Measurements from ENCODE around the gene BEND6. TPM values are rescaled to one million over a fixed set of nuclear protein-coding genes. Genes with fewer than 3 reads are reported as not detected.

The BEND6 gene
- total and polyA plus RNA-seq, 2 of the 8 experiments (the other 6 are each of a cell fraction or from before 2014, with no cell fraction given): 0.71 to 2.1 TPM

DNA sequence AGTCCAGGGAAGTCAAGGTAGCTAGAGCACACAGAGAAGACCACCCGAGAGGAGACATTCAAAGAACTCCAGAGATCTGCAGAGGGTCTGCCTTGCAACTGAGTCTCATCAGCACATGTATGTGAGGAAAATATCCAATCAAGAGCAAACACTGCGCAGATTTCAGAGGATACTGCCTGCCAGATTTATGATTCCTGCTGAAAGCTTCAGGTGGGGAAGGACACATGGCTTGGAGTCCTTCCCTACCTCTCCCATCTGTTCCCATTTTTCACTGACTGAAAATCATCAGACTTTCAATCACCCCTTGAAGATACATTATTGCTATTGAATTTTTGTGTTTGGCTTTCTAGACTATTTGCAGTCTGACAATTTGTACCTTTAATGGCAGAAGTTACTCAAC lies 84.0 kb downstream of the BEND6 start:
- no peak overlapping the region for H3K56ac ChIP-seq (replicated peaks; ENCODE audit: insufficient read length, low read depth, low read length)
- DNase-seq (ENCODE audit: low read depth in 1 of 2, low spot score in 2 of 2): no peak

More for the DNA sequence above, 84.0 kb downstream of the BEND6 start:
- 90% methylated on average over 2 of the region's 2 CpGs; no CpG with 5 or more reads in 1 of the 2 experiments for WGBS, 2 experiments (ENCODE audit: extremely low coverage in 1 of 2, insufficient coverage in 1 of 2, insufficient read length in 1 of 2, insufficient replicate concordance in 2 of 2, low coverage in 1 of 2, low lambda C conversion rate in 2 of 2, missing lambda C conversion rate in 1 of 2)
- no peak for TF ChIP-seq JUND (IDR thresholded peaks at IDR 0.05; ENCODE audit: low read length)
- TF ChIP-seq NRF1 (IDR thresholded peaks at IDR 0.05; ENCODE audit: low read depth, low read length): no peak
- TF ChIP-seq GTF2F1 (IDR thresholded peaks at IDR 0.05; ENCODE audit: borderline replicate concordance, low read depth, low read length): no peak
- no peak for TF ChIP-seq POU5F1 (IDR thresholded peaks at IDR 0.05; ENCODE audit: low read depth, low read length)
- TF ChIP-seq, protein P1, sequence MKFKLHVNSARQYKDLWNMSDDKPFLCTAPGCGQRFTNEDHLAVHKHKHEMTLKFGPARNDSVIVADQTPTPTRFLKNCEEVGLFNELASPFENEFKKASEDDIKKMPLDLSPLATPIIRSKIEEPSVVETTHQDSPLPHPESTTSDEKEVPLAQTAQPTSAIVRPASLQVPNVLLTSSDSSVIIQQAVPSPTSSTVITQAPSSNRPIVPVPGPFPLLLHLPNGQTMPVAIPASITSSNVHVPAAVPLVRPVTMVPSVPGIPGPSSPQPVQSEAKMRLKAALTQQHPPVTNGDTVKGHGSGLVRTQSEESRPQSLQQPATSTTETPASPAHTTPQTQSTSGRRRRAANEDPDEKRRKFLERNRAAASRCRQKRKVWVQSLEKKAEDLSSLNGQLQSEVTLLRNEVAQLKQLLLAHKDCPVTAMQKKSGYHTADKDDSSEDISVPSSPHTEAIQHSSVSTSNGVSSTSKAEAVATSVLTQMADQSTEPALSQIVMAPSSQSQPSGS (IDR thresholded peaks at IDR 0.05; ENCODE audit: low read length): no peak
- TF ChIP-seq RXRA (IDR thresholded peaks at IDR 0.05; ENCODE audit: insufficient read depth, low read depth, low read length): no peak
- Histone ChIP-seq H2BK20ac (ENCODE audit: low read length) (no peak overlapping the region), H3K4me3 (ENCODE audit: extremely low read depth in 1 of 4, insufficient read depth in 2 of 4, low read depth in 3 of 4, low read length in 4 of 4) (no peak overlapping the region), H3K18ac (ENCODE audit: extremely low read depth, low read length) (no peak overlapping the region), H3K4ac (replicated peaks; ENCODE audit: insufficient read length, low read depth, low read length) (no peak overlapping the region), H3K23me2 (ENCODE audit: low read depth, low read length) (no peaks in the 10 kb centered on the region), H2BK12ac (ENCODE audit: low read depth, low read length) (no peak overlapping the region), H3K9ac (replicated peaks in 1 of 4; ENCODE audit: extremely low read depth in 1 of 4, low read depth in 3 of 4, low read length in 3 of 4) (no peak overlapping the region), H3K14ac (ENCODE audit: insufficient read length) (no peak overlapping the region), H3K79me2 (ENCODE audit: control insufficient read depth in 1 of 2, insufficient read depth in 2 of 2, low read length in 2 of 2) (no peaks in the 10 kb centered on the region), H2BK5ac (ENCODE audit: low read depth, low read length) (no peak overlapping the region), H3K36me3 (ENCODE audit: control insufficient read depth in 2 of 4, insufficient read depth in 4 of 4, low read length in 3 of 4) (no peaks in the 10 kb centered on the region), H4K91ac (replicated peaks; ENCODE audit: insufficient read length, low read length) (no peak overlapping the region), H3K79me1 (ENCODE audit: low read depth, low read length) (no peaks in the 10 kb centered on the region), H4K8ac (ENCODE audit: extremely low read depth, insufficient read depth, low read length) (no peak overlapping the region), H2BK120ac (replicated peaks; ENCODE audit: low read depth, low read length) (no peak overlapping the region), H3K4me2 (ENCODE audit: insufficient read depth in 1 of 2, low read depth in 2 of 2, low read length in 2 of 2) (no peak overlapping the region), H4K5ac (ENCODE audit: insufficient read length, low read depth, low read length) (no peak overlapping the region), H2AFZ (ENCODE audit: low read length) (no peak overlapping the region; the same call in 1 of the 2 replicates), H2AK5ac (ENCODE audit: low read depth, low read length) (no peak overlapping the region), H4K20me1 (replicated peaks in 1 of 2; ENCODE audit: control insufficient read depth in 1 of 2, insufficient read depth in 2 of 2, low read length in 2 of 2) (no peaks in the 10 kb centered on the region), H3K27me3 (replicated peaks in 1 of 4; ENCODE audit: control insufficient read depth in 3 of 4, extremely low read depth in 1 of 4, insufficient read depth in 3 of 4, low read length in 3 of 4) (no peaks in the 10 kb centered on the region; a peak in 1 of 7 replicates), H3K23ac (ENCODE audit: insufficient read length) (no peak overlapping the region), H3K27ac (ENCODE audit: low read depth, low read length) (no peak overlapping the region), H2BK15ac (ENCODE audit: low read length) (no peak overlapping the region), H3K9me3 (ENCODE audit: insufficient read depth in 2 of 2, low read depth in 1 of 2, low read length in 1 of 2) (no peaks in the 10 kb centered on the region), H3K4me1 (replicated peaks in 1 of 4; ENCODE audit: control insufficient read depth in 3 of 4, insufficient read depth in 4 of 4, low read length in 3 of 4) (no peaks in the 10 kb centered on the region)
- ChIA-PET POLR2A (ENCODE audit: partially characterized antibody) (interaction anchor here (1.2 kb wide), 1 partner anchor 84 kb away, joined by 3 read pairs; the partner anchor contains the start of gene BEND6), CTCF (ENCODE audit: partially characterized antibody) (no interaction called here)
- no peak for FAIRE-seq
